ENCODE data around the gene BDKRB1.

Gene BDKRB1

GRCh38 chr14:96224480-96225096 is 31.4 kb upstream of the BDKRB1 start:
- no peak for TF ChIP-seq CTCF (IDR thresholded peaks at IDR 0.05)
- Histone ChIP-seq H3K4me3 (no peak overlapping the region), H3K27ac (peak overlapping the region in 1 of 2 donors; percentile 55)
- no peak for DNase-seq (ENCODE audit: low spot score)

- TF ChIP-seq CTCF (IDR thresholded peaks at IDR 0.05) = no peak
- peak overlapping the region in 1 of 2 donors; percentile 55 for H3K27ac ChIP-seq
- H3K4me3 ChIP-seq = no peak overlapping the region
- no peak for DNase-seq (ENCODE audit: low spot score)
Observed at GRCh38 chr14:96225213-96225612, 30.8 kb upstream of the BDKRB1 start.

GRCh38 chr14:96225745-96226151 is 30.3 kb upstream of the BDKRB1 start:
- no peak for TF ChIP-seq CTCF (IDR thresholded peaks at IDR 0.05)
- Histone ChIP-seq H3K27ac (peak overlapping the region in 1 of 2 donors; percentile 55), H3K4me3 (no peak overlapping the region)
- DNase-seq (ENCODE audit: low spot score) = no peak

- H3K27ac ChIP-seq = no peak overlapping the region
- no peak for DNase-seq (ENCODE audit: low spot score)
- no peak overlapping the region for H3K4me3 ChIP-seq
- no peak for TF ChIP-seq CTCF (IDR thresholded peaks at IDR 0.05)
Observed at GRCh38 chr14:96227428-96227827, 28.6 kb upstream of the BDKRB1 start.

GRCh38 chr14:96229315-96229714 is 26.7 kb upstream of the BDKRB1 start:
- H3K4me3 ChIP-seq = no peak overlapping the region
- TF ChIP-seq CTCF (IDR thresholded peaks at IDR 0.05) = no peak
- H3K27ac ChIP-seq = no peak overlapping the region

GRCh38 chr14:96231056-96231455 is 25.0 kb upstream of the BDKRB1 start:
- H3K4me3 ChIP-seq = no peak overlapping the region
- no peak for DNase-seq (ENCODE audit: low spot score)
- no peak for TF ChIP-seq CTCF (IDR thresholded peaks at IDR 0.05)
- H3K27ac ChIP-seq = no peak overlapping the region

More at GRCh38 chr14:96229315-96229714, 26.7 kb upstream of the BDKRB1 start:
- DNase-seq (ENCODE audit: low spot score) = no peak

GRCh38 chr14:96231526-96232130 is 24.4 kb upstream of the BDKRB1 start:
- TF ChIP-seq CTCF (IDR thresholded peaks at IDR 0.05) = no peak
- Histone ChIP-seq H3K4me3 (no peak overlapping the region), H3K27ac (no peak overlapping the region)
- no peak for DNase-seq (ENCODE audit: low spot score)

All from coronary artery (tissue), 2 donors.